Measurements from ENCODE around the gene TMTC1. TPM values are rescaled to one million over a fixed set of nuclear protein-coding genes. Genes with fewer than 3 reads are reported as not detected.

Gene TMTC1
- total RNA-seq, 2 donors from 2014 or later: 76.3 to 160 TPM

DNA sequence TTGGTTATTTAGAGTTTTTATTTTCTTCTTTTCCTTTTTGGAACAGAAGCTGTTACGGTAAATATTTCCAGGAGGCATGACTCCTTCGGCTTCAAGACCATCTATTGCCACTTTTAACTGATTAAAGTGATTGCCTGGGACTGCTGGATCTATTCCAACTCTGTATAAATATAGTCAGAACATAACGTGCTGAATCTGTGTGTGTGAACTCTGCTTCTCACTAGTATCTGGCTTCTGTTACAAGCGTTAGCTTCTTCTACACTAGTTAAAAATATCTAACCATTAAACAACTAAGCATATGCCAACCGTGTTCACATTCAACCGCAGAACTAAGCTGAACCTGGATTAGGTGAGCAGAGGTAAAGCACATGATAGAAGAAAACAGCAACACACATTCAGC, 49.0 kb downstream of the TMTC1 start:
- Histone ChIP-seq H3K4me3 (peak overlapping the region; percentile 12), H3K36me3 (no peaks in the 10 kb centered on the region), H3K4me1 (ENCODE audit: control insufficient read depth in 1 of 2, low read depth in 2 of 2) (peaks cover 20 to 56% of the 10 kb centered on the region in 2 donors), H3K27ac (peak overlapping the region in 1 of 2 donors; percentile 42), H3K27me3 (replicated peaks; ENCODE audit: insufficient read depth) (no peaks in the 10 kb centered on the region), H3K9me3 (no peaks in the 10 kb centered on the region)
- TF ChIP-seq, protein P1, sequence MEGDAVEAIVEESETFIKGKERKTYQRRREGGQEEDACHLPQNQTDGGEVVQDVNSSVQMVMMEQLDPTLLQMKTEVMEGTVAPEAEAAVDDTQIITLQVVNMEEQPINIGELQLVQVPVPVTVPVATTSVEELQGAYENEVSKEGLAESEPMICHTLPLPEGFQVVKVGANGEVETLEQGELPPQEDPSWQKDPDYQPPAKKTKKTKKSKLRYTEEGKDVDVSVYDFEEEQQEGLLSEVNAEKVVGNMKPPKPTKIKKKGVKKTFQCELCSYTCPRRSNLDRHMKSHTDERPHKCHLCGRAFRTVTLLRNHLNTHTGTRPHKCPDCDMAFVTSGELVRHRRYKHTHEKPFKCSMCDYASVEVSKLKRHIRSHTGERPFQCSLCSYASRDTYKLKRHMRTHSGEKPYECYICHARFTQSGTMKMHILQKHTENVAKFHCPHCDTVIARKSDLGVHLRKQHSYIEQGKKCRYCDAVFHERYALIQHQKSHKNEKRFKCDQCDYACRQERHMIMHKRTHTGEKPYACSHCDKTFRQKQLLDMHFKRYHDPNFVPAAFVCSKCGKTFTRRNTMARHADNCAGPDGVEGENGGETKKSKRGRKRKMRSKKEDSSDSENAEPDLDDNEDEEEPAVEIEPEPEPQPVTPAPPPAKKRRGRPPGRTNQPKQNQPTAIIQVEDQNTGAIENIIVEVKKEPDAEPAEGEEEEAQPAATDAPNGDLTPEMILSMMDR (IDR thresholded peaks at IDR 0.05): no peak
- ATAC-seq (ENCODE audit: insufficient number of reproducible peaks, low FRiP score, low read depth) (no peak), DNase-seq (ENCODE audit: low spot score) (no peak)

DNA sequence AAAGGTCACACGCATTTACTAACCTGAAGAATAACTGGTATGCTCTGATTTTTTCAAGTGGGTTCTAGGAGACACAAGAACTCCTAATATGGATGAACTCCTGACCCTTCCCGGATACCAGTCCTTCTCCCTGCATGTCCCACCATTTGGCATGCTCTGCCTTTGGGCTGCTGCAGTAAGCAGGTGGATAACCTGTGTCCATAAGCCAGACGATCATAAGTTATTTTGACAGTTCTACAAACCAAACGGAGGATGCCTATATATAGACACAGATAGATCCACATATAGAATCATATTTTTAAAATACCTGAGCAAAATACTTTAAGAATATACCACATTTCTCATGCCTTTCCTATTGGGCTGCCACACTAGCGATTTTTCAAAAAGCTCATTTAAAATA, 49.4 kb downstream of the TMTC1 start:
- Histone ChIP-seq H3K36me3 (no peaks in the 10 kb centered on the region), H3K4me1 (ENCODE audit: control insufficient read depth in 1 of 2, low read depth in 2 of 2) (peaks cover 20 to 56% of the 10 kb centered on the region in 2 donors), H3K27me3 (replicated peaks; ENCODE audit: insufficient read depth) (no peaks in the 10 kb centered on the region), H3K27ac (peak overlapping the region; percentile 42 to 52), H3K4me3 (no peak overlapping the region), H3K9me3 (no peaks in the 10 kb centered on the region)
- no peak for ATAC-seq (ENCODE audit: insufficient number of reproducible peaks, low FRiP score, low read depth)
- TF ChIP-seq, protein P1 (IDR thresholded peaks at IDR 0.05): no peak
- DNase-seq (ENCODE audit: low spot score): no peak

DNA sequence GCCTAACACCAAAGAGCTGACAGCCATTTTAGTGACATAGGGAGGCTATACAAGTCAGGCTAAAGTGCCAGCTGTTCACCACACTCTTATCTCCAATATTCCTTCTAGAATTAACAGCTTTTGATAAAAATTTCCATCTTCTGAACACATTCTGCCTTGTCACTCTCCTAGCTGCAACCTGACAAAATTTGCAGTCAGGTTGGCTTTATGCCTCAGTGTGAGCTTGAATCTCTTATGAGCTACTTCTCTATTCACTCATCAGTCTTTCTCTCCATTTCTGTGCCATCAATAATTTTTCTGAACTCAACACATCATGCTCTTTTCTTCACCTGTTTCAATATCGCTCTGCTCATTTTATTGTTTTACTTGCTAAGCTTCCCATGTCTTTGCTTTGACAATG, 50.2 kb downstream of the TMTC1 start:
- ATAC-seq (ENCODE audit: insufficient number of reproducible peaks, low FRiP score, low read depth) (no peak), DNase-seq (ENCODE audit: low spot score) (no peak)
- H3K9me3 ChIP-seq: no peaks in the 10 kb centered on the region
- H3K4me1 ChIP-seq (ENCODE audit: control insufficient read depth in 1 of 2, low read depth in 2 of 2): peaks cover 20 to 56% of the 10 kb centered on the region in 2 donors
- H3K27me3 ChIP-seq (replicated peaks; ENCODE audit: insufficient read depth): no peaks in the 10 kb centered on the region
- TF ChIP-seq, protein P1 (IDR thresholded peaks at IDR 0.05): no peak
- H3K27ac ChIP-seq: peak overlapping the region; percentile 37 to 52
- H3K36me3 ChIP-seq: no peaks in the 10 kb centered on the region
- no peak overlapping the region for H3K4me3 ChIP-seq

DNA sequence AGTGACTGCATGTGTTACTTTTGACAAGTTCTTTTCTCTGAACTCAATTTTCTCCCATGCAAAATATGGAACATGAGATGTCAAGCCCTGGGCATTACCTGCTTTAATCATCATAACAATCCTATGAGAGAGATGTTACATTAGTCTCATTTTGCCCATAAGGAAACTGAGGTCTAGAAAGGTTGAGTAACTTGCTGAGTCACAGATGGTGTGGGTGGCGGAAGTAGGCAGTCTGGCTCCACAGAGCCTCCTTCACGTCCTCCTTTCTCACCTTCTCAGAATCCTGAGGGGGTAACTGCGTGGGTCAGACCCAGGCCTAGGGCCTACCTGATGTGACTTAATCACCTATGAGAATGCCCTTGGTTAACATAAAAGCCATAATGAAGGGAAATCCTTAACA, 50.7 kb downstream of the TMTC1 start:
- H3K4me1 ChIP-seq (ENCODE audit: control insufficient read depth in 1 of 2, low read depth in 2 of 2): peaks cover 20 to 56% of the 10 kb centered on the region in 2 donors

DNA sequence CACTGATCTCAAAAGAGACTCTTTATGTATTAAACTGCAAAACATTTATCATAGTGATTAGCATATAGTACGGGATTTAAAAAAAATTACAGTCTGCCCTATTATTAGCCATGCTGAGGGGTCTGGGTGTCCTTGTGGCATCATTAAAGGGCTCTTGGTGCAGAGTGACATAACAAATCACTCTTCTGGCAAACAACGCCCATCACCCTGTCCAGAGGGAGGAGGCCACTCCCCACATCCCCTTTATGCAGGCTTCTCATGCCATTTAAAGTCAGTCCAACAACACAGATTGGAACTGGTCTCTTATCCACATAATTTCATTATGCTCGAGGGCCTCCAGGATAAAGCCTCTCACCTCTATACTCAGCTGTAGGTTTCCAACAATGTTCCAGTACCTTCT, 51.1 kb downstream of the TMTC1 start:
- H3K9me3 ChIP-seq: no peaks in the 10 kb centered on the region
- TF ChIP-seq, protein P1 (IDR thresholded peaks at IDR 0.05): no peak
- no peaks in the 10 kb centered on the region for H3K36me3 ChIP-seq
- H3K4me3 ChIP-seq: no peak overlapping the region
- ATAC-seq (ENCODE audit: insufficient number of reproducible peaks, low FRiP score, low read depth) (no peak), DNase-seq (ENCODE audit: low spot score) (no peak)
- peaks cover 20 to 56% of the 10 kb centered on the region in 2 donors for H3K4me1 ChIP-seq (ENCODE audit: control insufficient read depth in 1 of 2, low read depth in 2 of 2)
- H3K27ac ChIP-seq: peak overlapping the region in 1 of 2 donors; percentile 37
- H3K27me3 ChIP-seq (replicated peaks; ENCODE audit: insufficient read depth): no peaks in the 10 kb centered on the region

More for the DNA sequence above, 50.7 kb downstream of the TMTC1 start:
- no peaks in the 10 kb centered on the region for H3K27me3 ChIP-seq (replicated peaks; ENCODE audit: insufficient read depth)
- H3K27ac ChIP-seq: peak overlapping the region; percentile 37 to 52
- H3K4me3 ChIP-seq: no peak overlapping the region
- no peaks in the 10 kb centered on the region for H3K36me3 ChIP-seq
- ATAC-seq (ENCODE audit: insufficient number of reproducible peaks, low FRiP score, low read depth) (no peak), DNase-seq (ENCODE audit: low spot score) (no peak)
- TF ChIP-seq, protein P1 (IDR thresholded peaks at IDR 0.05): no peak
- no peaks in the 10 kb centered on the region for H3K9me3 ChIP-seq
